GM12873 (cell line): ENCODE results near the gene HSPB6.

Source experiments
- CTCF ChIP-seq: IDR thresholded peaks from 2 replicates; pipeline ENCODE4 v1.5.1; 2012; ENCODE audit warnings: low read depth, mild to moderate bottlenecking, moderate library complexity, low read length, control low read depth; ENCODE audit not compliant: insufficient read depth; ENCODE audit errors: missing control alignments

Gene HSPB6

DNA sequence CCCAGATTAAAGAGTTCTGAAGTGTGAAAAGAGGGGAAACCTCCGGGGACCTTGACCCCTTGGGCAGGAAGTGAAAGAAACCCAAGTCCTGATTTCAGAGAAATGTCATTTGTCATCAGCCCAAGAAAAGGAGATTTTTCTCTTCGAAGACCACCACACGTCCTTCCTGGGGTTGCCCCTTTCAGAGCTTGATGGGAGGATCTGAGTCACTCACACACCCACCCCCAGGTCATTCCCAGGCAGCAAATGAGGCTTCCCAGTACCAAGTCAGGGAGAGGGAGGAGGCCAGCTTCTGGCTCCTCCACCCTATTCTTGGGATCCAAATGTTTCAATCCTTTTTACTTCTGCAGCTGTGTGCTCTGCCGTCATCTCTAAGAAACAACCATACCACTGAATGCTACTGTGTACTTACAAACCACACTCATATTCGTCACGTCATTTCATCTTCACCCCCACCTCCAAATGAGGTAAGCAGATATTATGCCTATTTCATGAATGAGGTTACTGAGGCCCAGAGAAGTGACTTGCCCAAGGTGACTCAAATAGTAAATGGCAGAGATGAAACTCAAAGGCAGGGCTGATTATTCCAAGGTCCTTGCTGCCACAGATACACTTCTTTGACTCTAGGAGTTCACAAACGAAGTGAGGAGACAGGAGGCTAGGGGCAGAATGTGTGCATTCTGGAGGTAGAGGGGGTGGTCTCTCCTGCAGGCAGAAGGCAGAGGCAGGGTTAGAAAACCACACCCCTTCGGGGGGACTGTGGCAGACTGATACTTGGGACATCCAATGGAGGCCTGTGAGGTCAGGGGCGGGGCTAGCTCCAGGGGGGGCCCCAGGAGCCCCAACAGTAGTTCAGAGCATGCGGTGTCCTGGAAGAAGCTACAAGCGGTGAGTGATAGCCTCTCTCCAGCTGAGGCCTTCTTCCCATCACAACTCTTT, 44.0 kb downstream of the HSPB6 start:
- TF ChIP-seq CTCF: no peak

GRCh38 chr19:35710784-35711723, 45.8 kb downstream of the HSPB6 start:
- TF ChIP-seq CTCF: no peak

GRCh38 chr19:35708391-35708790, 48.4 kb downstream of the HSPB6 start:
- no peak for TF ChIP-seq CTCF
